Glomerular visceral epithelial cell (primary cell): ENCODE results near the gene TP53AIP1.
A peak's percentile ranks its signal among the peaks of the same experiment; 100 is the strongest.

Experiments
- DNase-seq: peaks from one replicate; pipeline ENCODE4 v3.0.0-alpha.2; 2016; ENCODE audit errors: extremely low spot score

The TP53AIP1 gene

DNA sequence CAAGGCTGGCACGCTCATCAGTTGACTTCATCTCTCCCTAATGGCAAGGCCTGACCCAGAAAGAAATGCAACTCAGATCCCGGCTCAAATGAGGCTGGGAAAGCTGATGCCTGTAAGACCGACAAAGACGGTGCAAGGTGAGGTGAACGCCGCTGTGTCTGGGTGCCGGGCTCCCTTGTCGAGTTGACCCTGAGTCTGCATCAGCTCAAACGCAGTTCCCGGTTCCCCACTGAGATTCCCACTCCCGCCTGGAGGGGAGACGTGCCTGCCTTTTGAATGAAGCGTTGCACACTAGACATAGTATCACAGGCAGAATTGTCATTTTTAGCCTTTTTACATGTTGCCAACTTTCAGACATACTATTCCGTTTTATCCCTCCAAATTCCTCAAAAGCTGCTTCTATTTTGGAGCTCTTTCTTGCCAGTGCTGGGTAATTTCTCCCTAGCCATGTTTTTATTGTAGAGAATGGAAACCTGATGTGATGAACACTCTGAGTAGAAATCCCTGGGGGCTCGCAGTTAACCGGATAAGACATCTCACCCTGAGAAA, 831 bp upstream of the TP53AIP1 start:
- no peak for DNase-seq

DNA sequence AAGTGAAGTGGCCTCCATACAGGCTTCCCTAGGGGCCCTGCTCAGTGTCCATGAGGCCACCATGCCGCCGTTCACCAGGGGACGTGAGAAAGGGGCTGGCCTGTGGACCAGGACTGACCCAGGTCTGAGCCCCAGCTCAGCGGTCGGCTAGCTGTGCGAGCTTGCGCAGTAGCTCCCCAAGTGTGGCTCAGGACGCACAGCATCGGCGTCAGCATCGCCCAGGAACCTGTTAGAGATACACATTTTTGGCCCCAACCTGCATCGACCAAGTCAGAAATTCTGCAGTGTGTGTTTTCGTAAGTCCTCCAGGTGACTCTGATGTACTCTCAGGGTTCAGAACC, 429 bp downstream of the TP53AIP1 start:
- DNase-seq: no peak

DNA sequence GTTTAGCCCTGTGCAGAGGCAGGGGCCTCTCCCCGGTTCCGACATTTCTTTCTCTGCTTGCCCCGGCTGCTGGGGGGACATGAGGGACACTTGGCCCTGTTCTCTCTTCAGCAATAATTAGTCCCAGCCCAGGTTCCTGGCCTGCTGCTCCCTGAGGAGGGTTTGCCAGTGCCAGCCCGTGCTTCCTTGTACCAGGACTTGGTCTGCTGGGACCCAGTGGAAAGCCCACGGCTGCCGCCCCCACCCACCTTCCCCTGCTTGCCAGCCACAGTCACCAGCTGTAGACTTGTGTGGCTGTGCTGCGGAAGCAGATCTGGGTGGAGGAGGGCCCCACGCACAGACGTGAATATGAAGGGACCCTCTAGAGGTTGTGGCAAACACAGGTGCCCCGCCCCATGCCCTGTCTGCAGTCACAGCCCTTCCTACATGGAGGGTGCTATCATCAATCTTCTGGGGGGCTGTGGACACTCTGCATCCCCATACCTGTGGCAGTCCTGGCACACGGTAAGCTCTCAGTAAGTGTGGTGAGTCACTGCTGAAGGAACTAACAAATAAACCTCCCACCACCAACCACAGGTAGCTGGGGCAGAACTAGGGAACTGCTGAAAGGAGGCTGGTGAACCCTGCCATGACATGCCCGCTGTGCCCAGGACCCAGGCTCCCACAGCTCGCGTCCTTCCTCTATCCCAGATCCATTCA, 949 bp downstream of the TP53AIP1 start:
- no peak for DNase-seq

DNA sequence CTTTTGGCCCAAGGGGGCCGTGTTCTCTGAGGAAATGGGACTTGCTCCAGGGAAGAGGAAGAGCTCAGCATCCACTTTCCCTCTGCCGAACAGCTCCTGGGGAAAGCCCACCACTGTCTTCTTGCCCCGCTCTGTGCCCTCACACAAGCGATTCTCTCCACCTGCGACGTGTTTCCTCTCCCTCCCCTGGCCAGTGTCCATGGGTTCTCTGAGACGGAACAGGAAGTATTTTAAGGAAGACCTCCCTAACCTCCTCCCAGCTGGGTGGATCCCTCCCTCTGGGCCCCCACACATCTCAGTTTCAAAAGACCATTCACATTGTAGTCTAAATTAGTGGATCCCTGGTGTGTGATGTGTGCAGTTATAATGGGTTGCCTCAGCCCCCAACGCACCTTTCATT, 1.6 kb downstream of the TP53AIP1 start:
- no peak for DNase-seq

DNA sequence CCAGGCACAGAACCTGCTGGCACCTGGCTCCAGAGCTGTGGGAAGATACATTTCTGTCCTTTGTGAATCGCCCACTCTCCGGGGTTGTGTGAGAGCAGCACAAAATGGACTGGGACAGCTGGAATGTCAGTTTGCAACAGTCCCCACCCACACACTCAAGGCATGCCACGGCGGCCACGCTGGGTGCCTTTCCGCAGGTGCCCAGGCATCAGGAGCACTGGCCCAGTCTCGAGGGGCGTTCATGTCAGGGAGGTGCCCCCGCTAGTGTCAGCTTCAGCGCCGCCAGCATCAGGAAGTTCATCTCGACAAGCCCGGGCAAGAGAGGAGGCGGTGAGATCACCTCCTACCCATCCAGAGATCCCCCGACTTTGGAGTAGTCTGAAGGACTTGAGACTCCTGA, 2.1 kb downstream of the TP53AIP1 start:
- no peak for DNase-seq

DNA sequence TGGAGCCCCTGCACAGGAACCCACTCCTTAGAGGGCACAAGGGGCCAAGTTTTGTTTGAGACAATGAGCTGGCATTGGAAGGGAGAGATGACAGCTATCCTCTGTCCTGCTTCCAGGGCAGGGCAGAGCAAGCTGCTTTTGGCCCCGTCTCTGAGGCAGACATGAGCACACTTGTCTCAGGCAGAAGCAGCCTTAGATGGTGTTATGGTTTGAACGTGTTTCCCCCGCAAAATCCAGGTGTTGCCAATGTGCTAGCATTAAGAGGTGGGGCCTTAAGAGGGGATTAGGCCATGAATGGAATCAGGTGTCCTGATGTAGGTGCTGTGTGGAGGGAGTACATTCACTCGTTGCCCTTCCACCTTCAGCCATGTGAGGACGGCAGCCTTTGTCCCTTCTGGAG, 2.5 kb downstream of the TP53AIP1 start:
- no peak for DNase-seq

DNA sequence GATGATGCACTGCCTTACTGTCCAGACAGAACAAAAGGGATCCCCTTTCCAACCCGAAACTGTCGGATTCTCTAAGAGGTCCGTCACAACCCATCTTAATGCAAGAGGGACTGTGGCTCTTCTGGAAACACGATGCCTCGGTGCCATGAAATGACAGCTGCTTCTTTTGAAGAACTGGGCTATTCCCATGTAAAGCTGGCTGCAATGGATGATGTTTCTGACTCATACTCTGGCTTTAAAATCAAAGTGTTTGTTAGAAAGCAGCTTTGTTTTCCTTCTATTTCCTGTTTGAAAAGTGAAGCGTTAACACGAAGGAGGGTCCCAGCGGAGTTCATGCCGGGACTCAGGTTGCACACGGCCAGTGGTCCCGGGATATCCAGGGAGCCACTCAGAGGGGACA, 3.1 kb downstream of the TP53AIP1 start:
- DNase-seq: no peak

DNA sequence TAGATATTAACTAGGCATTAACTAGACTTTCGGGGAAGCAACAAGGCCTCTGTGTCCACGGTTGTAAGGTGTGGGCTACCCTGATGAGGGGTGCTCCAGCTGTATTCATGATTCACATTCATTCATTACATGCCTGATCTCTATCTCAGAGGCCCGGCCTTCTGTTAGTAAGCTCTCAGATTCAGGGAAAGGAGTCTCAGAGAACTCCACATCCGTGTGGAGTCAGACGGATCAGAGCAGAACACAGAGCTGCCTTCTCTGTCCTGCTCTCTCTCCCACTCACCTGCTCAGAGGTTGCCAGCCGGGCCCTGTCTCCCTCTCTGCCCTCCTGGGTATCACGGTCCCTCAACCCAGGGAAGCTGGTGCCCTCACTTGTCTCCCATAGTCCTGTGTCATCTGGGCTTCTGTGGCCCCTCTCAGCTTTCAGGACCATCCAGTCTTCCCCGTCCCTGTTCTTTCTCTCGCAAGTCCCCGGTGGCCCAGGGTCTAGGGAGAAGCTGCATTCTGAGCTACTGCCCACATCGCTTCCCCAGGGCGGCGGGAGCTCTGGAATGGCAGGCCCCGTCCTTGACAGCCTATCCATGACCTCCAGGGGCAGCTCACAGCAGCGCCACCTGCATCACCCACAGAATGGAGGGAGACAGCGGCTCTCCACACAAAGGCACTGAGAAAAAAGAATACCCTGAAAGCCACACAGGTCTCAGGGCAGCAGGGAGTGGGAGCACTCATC, 4.3 kb downstream of the TP53AIP1 start:
- no peak for DNase-seq

DNA sequence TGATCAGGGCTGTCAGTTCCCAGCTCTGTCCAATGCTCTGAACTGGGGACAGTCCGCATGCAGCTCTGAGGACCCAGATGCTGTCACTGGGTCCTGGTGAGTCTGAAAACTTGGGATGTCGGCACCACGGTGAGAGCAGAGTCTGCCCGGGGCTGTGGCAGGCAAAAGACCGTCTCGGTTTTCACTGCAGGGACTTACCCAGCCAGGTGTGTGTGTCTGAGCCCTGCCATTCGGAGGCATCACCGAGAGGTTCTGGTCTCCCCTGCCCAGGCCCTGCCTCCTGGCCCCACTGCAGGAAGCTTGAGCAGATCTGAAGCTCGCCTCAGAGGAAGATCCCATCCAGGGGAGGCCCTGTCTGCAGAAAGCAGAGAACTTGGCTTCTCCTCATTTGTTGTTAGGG, 5.2 kb downstream of the TP53AIP1 start:
- no peak for DNase-seq

DNA sequence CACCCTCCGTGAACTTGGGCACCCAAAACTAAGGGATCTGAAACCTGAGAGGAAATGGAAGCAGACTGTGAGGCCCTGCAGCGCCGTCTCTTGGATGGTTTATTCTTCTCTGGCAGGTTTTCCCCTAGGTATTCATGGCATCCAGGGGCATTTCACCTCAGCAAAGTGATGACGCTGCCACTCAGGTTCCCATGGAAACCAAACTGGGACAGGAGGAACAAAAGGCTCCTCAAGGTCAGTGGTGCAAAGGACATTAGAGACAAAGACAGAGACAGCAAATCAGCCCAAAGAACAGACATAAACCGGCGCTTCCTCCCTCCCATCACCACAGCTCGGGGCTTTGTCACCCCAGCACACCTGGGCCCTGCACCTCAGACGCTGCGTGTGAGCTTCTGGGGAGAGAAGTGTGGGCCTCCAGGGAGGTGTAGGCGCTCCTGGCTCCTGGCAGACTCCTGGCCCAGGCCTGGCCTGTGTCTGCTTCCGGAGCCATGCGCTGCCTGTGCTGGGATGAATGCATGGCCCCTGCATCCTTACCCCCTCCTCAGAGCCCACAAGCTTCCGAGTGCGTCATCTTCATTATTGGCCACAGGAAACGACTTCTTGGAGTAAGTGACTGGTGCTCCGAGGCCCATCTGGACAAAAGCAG, 5.9 kb downstream of the TP53AIP1 start:
- DNase-seq: no peak

DNA sequence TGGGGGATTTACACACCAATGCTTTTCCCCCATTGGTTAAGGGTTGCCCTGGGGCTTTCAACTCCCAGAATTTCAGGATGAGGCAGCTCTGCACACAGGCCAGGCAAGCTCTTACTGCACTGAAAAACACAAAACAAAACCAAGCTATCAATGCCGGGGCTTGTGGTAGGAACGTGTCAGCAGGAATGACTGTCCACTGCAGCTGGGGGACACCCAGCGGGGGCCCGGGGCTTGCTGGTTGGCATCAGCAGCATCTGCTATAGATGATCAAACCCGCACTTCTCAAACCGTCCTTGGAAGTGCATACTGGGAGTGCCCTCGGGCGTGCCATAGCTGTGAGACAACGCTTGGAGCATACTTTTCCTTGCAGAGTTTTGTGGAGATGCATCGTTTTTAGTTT, 7.7 kb downstream of the TP53AIP1 start:
- DNase-seq: no peak

DNA sequence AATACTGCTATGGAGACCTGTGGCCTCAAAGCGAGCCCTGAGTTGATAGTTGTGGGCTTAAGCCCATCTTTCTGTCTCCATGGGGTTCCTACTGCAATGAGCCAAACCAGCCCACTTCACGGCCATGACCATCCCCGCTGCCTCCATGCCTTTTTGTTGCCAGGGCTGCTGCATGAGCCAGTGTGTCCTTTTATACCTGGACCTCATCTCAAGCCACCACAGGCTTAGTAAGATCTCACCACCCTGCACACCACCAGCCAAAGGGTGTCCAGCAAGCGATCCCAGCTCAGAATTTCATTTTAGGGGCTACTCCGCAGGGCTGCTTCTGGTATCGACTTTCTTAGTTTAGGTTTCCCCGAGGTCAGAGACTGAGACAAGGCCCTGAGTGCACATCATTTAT, 8.3 kb downstream of the TP53AIP1 start:
- DNase-seq: no peak

DNA sequence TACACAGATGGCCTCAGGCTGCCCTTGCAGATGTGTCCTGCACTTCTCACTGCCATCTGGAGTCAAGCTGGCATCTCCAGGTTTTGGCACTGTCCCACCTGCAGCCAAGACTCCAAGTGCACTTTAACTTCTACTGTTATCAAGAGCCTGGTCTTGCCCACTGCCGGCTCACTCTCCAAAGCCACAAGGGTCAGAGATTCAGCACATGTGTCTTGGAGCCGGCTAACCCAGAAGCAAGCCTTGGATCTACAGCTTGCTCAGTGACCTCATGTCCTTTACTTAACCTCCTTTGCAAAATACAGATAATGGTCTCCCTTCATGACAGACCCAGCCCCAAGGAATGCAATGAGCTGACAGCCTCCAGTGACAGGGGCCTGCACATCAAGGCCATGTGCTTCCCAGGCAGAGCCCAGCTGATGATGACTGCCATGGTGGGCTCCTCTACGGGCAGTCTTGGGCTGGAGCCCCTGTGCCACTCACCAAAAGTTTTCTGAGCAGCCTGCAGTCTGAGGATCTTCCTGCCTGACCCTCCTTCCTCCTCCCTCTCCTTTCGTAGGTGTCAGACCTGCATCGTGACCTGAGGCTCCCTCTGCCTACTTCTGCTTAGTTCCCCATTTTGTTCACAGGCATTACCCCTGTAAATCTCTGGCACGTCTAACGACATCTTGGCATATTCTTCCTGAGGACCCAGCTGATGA, 9.0 kb downstream of the TP53AIP1 start:
- no peak for DNase-seq

DNA sequence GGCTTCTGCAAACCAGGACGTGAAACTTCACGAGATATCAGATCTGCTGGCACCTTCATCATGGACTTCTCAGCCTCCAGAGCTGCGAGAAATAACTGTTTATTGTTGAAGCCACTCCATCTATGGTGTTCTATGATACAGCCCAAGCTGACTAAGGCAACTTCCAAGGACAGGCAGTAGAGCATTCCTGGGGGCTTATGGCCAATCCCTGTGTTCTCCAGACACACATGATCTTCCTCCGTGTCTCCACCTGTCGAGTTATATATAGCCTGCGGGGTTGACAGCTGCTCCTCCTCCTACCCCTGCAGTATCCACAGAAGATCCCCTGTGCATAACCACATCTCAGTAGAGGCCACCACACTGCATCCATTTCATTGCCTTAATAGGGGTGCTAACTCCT, 11.0 kb downstream of the TP53AIP1 start:
- DNase-seq: no peak

DNA sequence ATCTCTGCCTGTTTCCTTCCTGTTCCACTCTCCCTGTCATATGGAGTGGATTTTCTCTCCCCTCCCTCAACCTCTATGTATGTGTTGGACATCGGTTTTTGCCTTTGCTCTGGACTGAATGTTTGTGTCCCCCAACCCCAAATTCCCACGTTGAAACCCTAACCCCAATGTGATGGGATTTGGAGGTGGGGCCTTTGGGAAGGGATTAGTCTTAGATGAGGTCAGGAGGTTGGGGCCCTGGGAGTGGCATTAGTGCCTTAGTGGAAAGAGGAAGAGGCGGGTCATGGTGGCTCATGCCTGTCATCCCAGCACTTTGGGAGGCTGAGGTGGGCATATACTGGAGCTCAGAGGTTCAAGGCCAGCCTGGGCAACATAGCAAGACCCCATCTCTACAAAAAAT, 11.6 kb downstream of the TP53AIP1 start:
- DNase-seq: no peak

DNA sequence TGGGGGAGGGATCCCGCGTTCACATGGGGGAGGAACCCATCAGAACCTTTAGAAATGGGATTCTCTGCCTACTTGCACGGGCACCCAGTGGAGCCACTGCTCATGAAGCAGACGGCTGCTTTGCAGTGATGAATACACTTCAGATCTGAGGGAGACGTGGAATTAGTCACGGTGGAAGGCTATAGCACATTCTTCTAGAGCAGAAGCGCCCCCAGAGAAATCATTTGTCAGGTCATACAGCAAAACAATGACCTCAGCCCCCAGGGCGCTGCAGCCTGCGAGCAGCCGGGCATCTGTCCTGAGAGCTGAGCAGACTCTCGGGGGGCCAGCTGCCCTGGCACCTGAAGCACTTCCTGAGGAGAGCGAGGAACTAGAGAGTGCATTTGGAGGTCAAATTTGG, 12.7 kb downstream of the TP53AIP1 start:
- DNase-seq: peak; percentile 25

DNA sequence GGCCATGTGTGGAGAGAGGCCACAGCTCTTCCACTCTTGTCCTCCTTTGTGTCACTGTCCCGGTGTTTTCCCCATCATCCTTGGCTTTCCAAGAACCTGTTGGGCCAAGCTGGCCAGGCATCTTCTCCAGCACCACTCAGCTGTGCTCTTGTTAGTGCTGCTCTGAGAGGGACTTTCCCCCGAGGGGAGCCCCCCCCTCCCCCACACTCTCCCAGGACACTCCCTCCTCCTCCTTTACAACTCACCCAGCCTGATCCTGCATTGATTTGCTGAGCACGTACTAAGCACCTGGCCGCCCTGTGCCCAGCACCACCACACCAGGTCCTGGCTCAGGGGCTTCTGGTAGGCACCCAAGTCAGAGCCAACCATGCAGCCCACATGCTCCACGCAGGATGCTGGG, 13.2 kb downstream of the TP53AIP1 start:
- no peak for DNase-seq

DNA sequence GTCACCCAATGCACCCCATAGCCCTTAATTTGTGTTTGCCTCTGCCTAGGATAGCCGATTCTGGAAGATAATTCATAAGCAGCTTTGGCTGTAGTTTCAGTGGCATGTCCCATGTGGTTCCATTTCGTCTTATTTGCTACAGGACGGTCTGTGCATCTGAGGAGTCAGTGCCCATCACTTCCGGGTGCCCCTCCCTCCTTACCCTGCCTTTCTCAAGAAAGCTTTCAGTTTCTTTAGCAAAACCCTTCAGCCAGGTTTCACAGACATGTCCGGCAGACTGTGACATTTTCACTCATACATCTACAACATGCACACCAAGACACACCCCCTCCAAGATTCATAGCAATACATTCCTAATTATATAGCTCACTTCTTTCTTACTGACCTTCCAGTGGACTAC, 14.3 kb downstream of the TP53AIP1 start:
- DNase-seq: no peak

DNA sequence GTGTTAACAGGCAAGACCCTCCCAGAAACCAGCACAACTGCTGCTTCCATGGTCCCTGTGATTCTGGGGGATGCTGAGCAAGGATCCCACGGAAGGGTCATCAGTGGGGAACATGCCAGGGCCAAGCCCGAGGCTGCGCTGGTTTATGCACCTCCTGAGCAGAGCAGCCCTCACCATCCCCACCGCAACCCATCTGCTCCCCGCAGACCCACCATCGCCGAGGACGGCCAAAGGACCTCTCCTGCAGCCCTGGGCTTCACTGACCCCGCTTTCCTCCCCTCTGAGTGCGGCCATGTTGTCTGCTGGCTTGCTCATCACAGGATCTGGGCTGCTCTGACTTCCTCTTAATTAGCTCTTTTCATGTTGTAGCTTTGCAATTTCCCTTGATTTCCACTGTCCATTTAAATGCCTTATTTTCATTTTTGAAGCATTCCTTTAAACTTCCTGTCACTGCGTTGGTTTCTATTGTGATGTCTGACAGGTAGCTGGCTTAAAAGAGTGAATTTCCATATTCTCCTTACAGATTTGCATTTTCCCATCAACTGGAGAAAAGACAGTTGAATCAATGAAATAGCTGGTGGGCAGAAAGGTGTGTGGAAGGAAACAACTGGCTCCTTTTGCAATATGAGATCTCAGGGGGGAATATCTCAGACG, 14.9 kb downstream of the TP53AIP1 start:
- DNase-seq: no peak

DNA sequence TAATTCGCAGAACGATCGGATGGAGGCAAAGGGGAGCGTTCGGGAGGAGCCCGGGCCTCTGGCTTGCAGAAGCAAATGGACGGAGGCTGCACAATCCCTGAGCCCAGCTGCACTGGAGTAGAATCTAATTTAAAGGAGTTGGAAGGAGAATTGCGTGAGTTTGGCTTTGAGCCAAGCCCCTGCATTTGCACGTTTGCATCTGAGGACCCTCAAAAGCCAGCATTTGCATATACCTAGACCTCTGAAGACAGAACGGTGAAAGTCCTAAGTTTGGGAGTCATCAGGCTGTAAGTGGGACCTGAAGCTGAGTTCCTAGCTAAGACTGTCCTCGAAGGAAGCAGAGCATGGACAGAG, 15.6 kb downstream of the TP53AIP1 start:
- no peak for DNase-seq

DNA sequence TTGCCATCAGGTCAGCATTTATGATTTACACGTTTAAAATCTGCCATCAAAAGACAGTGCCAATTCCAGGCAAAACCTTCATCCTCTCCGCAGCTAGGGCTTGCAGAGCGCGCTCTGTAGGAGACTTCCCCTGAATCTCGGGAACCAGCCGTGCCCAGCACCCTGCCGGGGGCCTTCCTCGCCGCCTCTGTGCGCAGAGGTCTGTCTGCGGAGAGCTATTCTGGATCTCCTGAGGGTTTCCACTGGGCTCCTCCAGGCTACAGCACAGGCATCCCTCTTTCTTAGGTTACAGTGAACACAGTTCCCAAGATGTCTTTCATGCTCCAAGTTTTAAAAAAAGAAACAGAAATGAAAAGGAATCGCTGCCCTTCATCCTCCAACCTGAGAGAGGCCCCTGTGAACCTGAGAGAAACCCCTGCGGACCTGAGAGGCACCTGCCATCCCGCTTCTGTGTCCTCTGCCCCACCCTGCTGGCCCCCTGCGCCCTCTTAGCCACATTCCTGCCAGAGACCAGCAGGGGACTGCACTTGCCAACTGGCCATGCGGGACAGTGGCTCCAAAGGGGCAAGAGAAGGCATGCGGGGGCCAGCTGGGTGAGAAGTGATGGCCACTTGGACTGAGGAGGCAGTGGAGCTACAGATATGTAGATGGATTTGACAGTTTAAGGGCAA, 16.1 kb downstream of the TP53AIP1 start:
- no peak for DNase-seq
